Right renal pelvis (tissue), 4 donors: ENCODE data around the gene FERMT2. TPM values are rescaled to one million over a fixed set of nuclear protein-coding genes. Genes with fewer than 3 reads are reported as not detected.

Experiments used
- DNase-seq, 4 donors: peaks; one replicate each; pipeline ENCODE4 v3.0.0-alpha.2; 2013; ENCODE audit warnings: low read depth in 4 of 4, low spot score in 3 of 4, missing footprints in 1 of 4
- polyA plus RNA-seq, 4 donors: library from polyadenylated mRNA; unstranded; fragments of 120-200 nt; gene quantifications; one replicate each; pipeline ENCODE4 v1.2.1, GENCODE V29; 2013; ENCODE audit not compliant: insufficient read length in 4 of 4

FERMT2 gene
- polyA plus RNA-seq, 4 donors = 161 to 197 (median 189) TPM

GRCh38 chr14:52902971-52903619, 47.8 kb downstream of the FERMT2 start:
- DNase-seq = no peak

GRCh38 chr14:52901357-52901980, 49.4 kb downstream of the FERMT2 start:
- no peak for DNase-seq

GRCh38 chr14:52900731-52901130, 50.1 kb downstream of the FERMT2 start:
- no peak for DNase-seq

- no peak for DNase-seq
These were observed 52.4 kb downstream of the FERMT2 start for GRCh38 chr14:52898496-52898895.

- no peak for DNase-seq
These were observed 55.9 kb downstream of the FERMT2 start for GRCh38 chr14:52895000-52895399.

GRCh38 chr14:52891800-52892199, 59.0 kb downstream of the FERMT2 start:
- DNase-seq = no peak

GRCh38 chr14:52888839-52889838, 61.7 kb downstream of the FERMT2 start:
- no peak for DNase-seq

GRCh38 chr14:52888159-52888558, 62.7 kb downstream of the FERMT2 start:
- no peak for DNase-seq

- DNase-seq = no peak
These were observed 65.6 kb downstream of the FERMT2 start for GRCh38 chr14:52885230-52885629.

GRCh38 chr14:52883658-52884057, 67.2 kb downstream of the FERMT2 start:
- DNase-seq = no peak

GRCh38 chr14:52882824-52883223, 68.0 kb downstream of the FERMT2 start:
- DNase-seq = no peak

- no peak for DNase-seq
These were observed 70.9 kb downstream of the FERMT2 start for GRCh38 chr14:52879958-52880357.

GRCh38 chr14:52878946-52879345, 71.9 kb downstream of the FERMT2 start:
- no peak for DNase-seq

GRCh38 chr14:52878469-52878868, 72.4 kb downstream of the FERMT2 start:
- no peak for DNase-seq

- no peak for DNase-seq
These were observed 73.2 kb downstream of the FERMT2 start for GRCh38 chr14:52877628-52878027.

- no peak for DNase-seq
These were observed 74.0 kb downstream of the FERMT2 start for GRCh38 chr14:52876806-52877205.

GRCh38 chr14:52876311-52876710, 74.5 kb downstream of the FERMT2 start:
- DNase-seq = no peak

- no peak for DNase-seq
These were observed 75.1 kb downstream of the FERMT2 start for GRCh38 chr14:52875707-52876106.

- DNase-seq = no peak
These were observed 76.5 kb downstream of the FERMT2 start for GRCh38 chr14:52874389-52874788.

GRCh38 chr14:52873694-52874093, 77.2 kb downstream of the FERMT2 start:
- DNase-seq = no peak

GRCh38 chr14:52873065-52873464, 77.8 kb downstream of the FERMT2 start:
- DNase-seq = no peak
